HL-60 (cell line): ENCODE measurements around the gene ALOXE3.

Source experiments
- DNase-seq, 2 experiments: peaks; one replicate each; pipeline ENCODE4 v3.0.0-alpha.2; 2010 to 2020; ENCODE audit warnings: low read depth in 1 of 2, low spot score in 1 of 2
- H3K27ac ChIP-seq: fragments of 250-450 bp; sonication (Bioruptor Pico); replicated peaks from 2 replicates; pipeline ENCODE4 v1.5.1; 2020; ENCODE audit warnings: mild to moderate bottlenecking, moderate library complexity
- H3K27me3 ChIP-seq: fragments of 250-450 bp; sonication (Bioruptor Pico); 2 replicates; pipeline ENCODE4 v1.5.1; 2021; ENCODE audit warnings: mild to moderate bottlenecking, moderate library complexity; ENCODE audit not compliant: insufficient read depth, poor library complexity, severe bottlenecking
- H3K4me3 ChIP-seq: replicated peaks from 2 replicates; pipeline ENCODE4 v1.5.1; 2011; ENCODE audit warnings: mild to moderate bottlenecking, control low read depth, low read length; ENCODE audit not compliant: insufficient read depth
- GABPA ChIP-seq: IDR thresholded peaks from 2 replicates; pipeline ENCODE4 v1.6.1; 2012; ENCODE audit warnings: low read depth
- POLR2AphosphoS5 ChIP-seq: IDR thresholded peaks from 2 replicates; pipeline ENCODE4 v1.6.1; 2012; ENCODE audit warnings: low read depth
- REST ChIP-seq: IDR thresholded peaks from 2 replicates; pipeline ENCODE4 v1.6.1; 2012; ENCODE audit warnings: low read depth; ENCODE audit not compliant: insufficient replicate concordance
- SPI1 ChIP-seq: IDR thresholded peaks from 2 replicates; pipeline ENCODE4 v1.6.1; 2012; ENCODE audit warnings: low read depth, mild to moderate bottlenecking, borderline replicate concordance
- TF ChIP-seq, protein P1 (sequence below): IDR thresholded peaks from one replicate; pipeline ENCODE4 v1.5.1; 2011; ENCODE audit warnings: low read length, control low read depth, inconsistent platforms; ENCODE audit not compliant: insufficient read depth

ALOXE3 gene

DNA sequence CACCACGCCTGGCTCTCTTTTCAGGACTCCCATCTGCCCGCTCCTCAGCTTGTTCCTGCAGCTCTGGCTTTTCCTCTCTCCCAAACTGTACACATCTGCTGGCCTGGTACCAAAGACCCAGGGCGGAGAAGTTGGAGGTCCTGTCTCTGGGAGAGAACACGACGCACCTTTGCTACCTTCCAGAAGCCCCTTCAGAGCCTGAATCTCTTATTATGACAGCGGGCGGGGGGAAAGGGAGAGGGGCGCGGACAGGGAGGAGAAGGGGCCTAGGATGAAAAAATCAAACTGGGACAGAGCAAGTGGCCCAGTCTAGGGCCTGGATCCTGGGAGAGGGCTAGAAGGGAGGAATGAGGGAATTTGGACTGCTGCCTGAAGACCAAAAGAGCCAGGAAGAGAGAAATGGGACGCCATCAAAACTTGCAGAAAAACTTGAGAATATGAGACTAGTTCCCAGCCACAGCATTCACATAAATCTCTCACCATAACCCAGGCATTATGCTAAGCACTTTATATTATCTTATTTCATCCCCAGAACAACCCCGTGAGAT, 36.4 kb upstream of the ALOXE3 start:
- H3K27me3 ChIP-seq, result no peaks in the 10 kb centered on the region
- no peak overlapping the region for H3K4me3 ChIP-seq
- DNase-seq, result no peak
- peak overlapping the region; percentile 61; the same call in 1 of the 2 replicates for H3K27ac ChIP-seq
- TF ChIP-seq REST, result no peak
- TF ChIP-seq, protein P1, sequence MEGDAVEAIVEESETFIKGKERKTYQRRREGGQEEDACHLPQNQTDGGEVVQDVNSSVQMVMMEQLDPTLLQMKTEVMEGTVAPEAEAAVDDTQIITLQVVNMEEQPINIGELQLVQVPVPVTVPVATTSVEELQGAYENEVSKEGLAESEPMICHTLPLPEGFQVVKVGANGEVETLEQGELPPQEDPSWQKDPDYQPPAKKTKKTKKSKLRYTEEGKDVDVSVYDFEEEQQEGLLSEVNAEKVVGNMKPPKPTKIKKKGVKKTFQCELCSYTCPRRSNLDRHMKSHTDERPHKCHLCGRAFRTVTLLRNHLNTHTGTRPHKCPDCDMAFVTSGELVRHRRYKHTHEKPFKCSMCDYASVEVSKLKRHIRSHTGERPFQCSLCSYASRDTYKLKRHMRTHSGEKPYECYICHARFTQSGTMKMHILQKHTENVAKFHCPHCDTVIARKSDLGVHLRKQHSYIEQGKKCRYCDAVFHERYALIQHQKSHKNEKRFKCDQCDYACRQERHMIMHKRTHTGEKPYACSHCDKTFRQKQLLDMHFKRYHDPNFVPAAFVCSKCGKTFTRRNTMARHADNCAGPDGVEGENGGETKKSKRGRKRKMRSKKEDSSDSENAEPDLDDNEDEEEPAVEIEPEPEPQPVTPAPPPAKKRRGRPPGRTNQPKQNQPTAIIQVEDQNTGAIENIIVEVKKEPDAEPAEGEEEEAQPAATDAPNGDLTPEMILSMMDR, result no peak
- no peak for TF ChIP-seq GABPA
- no peak for TF ChIP-seq POLR2AphosphoS5
- no peak for TF ChIP-seq SPI1

DNA sequence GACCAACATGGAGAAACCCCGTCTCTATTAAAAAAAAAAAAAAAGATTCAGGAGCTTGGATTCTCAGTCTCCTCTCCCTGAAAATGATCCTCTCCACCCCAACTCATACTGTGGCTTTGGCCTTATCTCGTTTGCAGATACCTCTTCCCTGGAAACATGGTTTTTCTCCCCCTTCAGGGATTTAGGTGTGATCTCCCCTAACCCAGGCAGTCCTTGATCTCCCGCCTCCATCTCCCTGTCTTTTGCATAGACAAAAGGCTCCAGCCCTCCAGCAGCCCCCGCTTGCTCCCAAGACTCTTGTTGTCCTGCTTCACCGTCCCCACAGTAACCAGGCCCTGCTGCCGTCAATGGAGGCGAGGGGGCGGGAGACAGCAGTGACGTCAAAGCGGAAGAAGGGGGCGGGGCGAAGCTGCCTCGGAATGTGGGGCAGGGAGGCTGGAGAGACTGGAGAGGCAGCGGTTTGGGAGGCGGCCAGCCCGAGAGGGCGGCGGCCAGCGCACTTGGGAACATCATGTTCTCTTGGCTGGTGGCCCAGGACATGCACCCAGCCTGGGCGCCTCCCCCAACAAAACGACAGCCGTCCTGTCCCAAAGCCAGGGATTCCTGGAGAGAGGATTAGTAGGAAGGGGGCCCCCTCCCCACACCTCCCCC, 35.8 kb upstream of the ALOXE3 start:
- TF ChIP-seq REST (no peak), GABPA (no peak)
- peak overlapping the region; percentile 61 for H3K27ac ChIP-seq
- H3K27me3 ChIP-seq, result no peaks in the 10 kb centered on the region
- peak; percentile 65 to 81 for DNase-seq
- no peak overlapping the region for H3K4me3 ChIP-seq

- DNase-seq, result no peak
- TF ChIP-seq SPI1 (no peak), POLR2AphosphoS5 (no peak), REST (no peak), GABPA (no peak)
- TF ChIP-seq, protein P1, result no peak
- Histone ChIP-seq H3K27ac (peak overlapping the region; percentile 61), H3K4me3 (no peak overlapping the region), H3K27me3 (no peaks in the 10 kb centered on the region)
Observed at GRCh38 chr17:8153525-8153956, 35.2 kb upstream of the ALOXE3 start.

DNA sequence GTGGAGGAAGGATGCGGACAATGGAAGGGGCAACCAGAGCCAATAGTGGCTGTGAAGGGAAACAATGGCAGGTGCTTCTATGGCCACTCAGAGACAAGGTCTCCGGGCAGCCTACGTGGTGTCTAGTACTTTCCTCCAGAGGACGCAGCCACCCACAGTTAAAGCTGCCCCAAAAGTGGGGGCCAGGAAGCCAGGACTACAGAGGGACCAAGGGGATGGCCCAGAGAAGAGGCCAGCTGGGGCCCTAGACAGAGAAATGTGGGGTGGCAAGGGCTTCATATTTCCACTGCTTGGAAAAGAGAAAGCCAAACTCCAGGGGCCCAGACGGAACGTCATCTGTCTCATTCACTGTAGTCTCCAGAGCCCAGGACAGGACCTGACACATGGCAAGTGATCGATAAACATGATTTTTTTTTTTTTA, 34.7 kb upstream of the ALOXE3 start:
- H3K27ac ChIP-seq, result no peak overlapping the region
- H3K27me3 ChIP-seq, result no peaks in the 10 kb centered on the region
- TF ChIP-seq SPI1, result no peak
- TF ChIP-seq, protein P1, result no peak
- TF ChIP-seq POLR2AphosphoS5, result no peak
- TF ChIP-seq REST, result no peak
- no peak for TF ChIP-seq GABPA
- no peak for DNase-seq
- no peak overlapping the region for H3K4me3 ChIP-seq
